Activated T-helper 1 cell treated with Interleukin-2 at 50 U/mL for 16 hours (primary cell): ENCODE results near the gene GRM4.

Experiments used
- DNase-seq: peaks from one replicate; pipeline ENCODE4 v3.0.0-alpha.2; 2020; ENCODE audit warnings: low read depth

Gene GRM4

GRCh38 chr6:34061348-34061747, 84.5 kb downstream of the GRM4 start:
- DNase-seq, result no peak

- DNase-seq, result no peak
Observed at GRCh38 chr6:34059914-34060313, 86.0 kb downstream of the GRM4 start.

GRCh38 chr6:34059136-34059731, 86.7 kb downstream of the GRM4 start:
- no peak for DNase-seq

GRCh38 chr6:34057790-34058189, 88.1 kb downstream of the GRM4 start:
- no peak for DNase-seq

GRCh38 chr6:34057191-34057590, 88.7 kb downstream of the GRM4 start:
- no peak for DNase-seq

- DNase-seq, result no peak
Observed at GRCh38 chr6:34056305-34057108, 89.4 kb downstream of the GRM4 start.

GRCh38 chr6:34055223-34055933, 90.5 kb downstream of the GRM4 start:
- DNase-seq, result peak; percentile 35

- DNase-seq, result no peak
Observed at GRCh38 chr6:34053721-34054120, 92.2 kb downstream of the GRM4 start.

- DNase-seq, result no peak
Observed at GRCh38 chr6:34052918-34053608, 92.8 kb downstream of the GRM4 start.

GRCh38 chr6:34052071-34052825, 93.6 kb downstream of the GRM4 start:
- no peak for DNase-seq

GRCh38 chr6:34051331-34051919, 94.5 kb downstream of the GRM4 start:
- no peak for DNase-seq

GRCh38 chr6:34050691-34051090, 95.2 kb downstream of the GRM4 start:
- no peak for DNase-seq

- DNase-seq, result no peak
Observed at GRCh38 chr6:34049395-34050342, 96.2 kb downstream of the GRM4 start.

- no peak for DNase-seq
Observed at GRCh38 chr6:34047913-34048867, 97.7 kb downstream of the GRM4 start.

GRCh38 chr6:34046617-34047016, 99.3 kb downstream of the GRM4 start:
- DNase-seq, result no peak

- DNase-seq, result no peak
Observed at GRCh38 chr6:34045771-34046170, 100.1 kb downstream of the GRM4 start.

GRCh38 chr6:34044945-34045595, 100.8 kb downstream of the GRM4 start:
- DNase-seq, result no peak

- DNase-seq, result no peak
Observed at GRCh38 chr6:34043359-34043758, 102.5 kb downstream of the GRM4 start.
